Mucosa of rectum (tissue), 2 donors: ENCODE data around the gene NVL.
"Not testable (repeated sequence)": the region's sequence is repeated elsewhere in the genome, so short reads cannot be mapped to it uniquely, and the experiment has no call there.

Source experiments
- H3K27ac ChIP-seq, 2 donors: one replicate each; pipeline ENCODE4 v1.7.0; 2013; ENCODE audit warnings: inconsistent platforms in 2 of 2, low read depth in 2 of 2, low read length in 2 of 2
- H3K27me3 ChIP-seq, 2 donors: one replicate each; pipeline ENCODE4 v1.7.0; 2013; ENCODE audit warnings: low read length in 2 of 2; ENCODE audit not compliant: control insufficient read depth in 2 of 2, insufficient read depth in 2 of 2
- H3K36me3 ChIP-seq, 2 donors: one replicate each; pipeline ENCODE4 v1.7.0; 2013; ENCODE audit warnings: low read length in 2 of 2; ENCODE audit not compliant: control insufficient read depth in 2 of 2, insufficient read depth in 2 of 2
- H3K4me1 ChIP-seq, 2 donors: one replicate each; pipeline ENCODE4 v1.7.0; 2013; ENCODE audit warnings: low read length in 2 of 2, mild to moderate bottlenecking in 1 of 2; ENCODE audit not compliant: control insufficient read depth in 2 of 2, insufficient read depth in 2 of 2
- H3K4me3 ChIP-seq, 2 donors: one replicate each; pipeline ENCODE4 v1.7.0; 2013; ENCODE audit warnings: low read length in 2 of 2
- H3K9ac ChIP-seq, 2 donors: one replicate each; pipeline ENCODE4 v1.7.0; 2013; ENCODE audit warnings: low read length in 2 of 2, low read depth in 1 of 2, mild to moderate bottlenecking in 1 of 2
- H3K9me3 ChIP-seq, 2 donors: one replicate each; pipeline ENCODE4 v1.7.0; 2013; ENCODE audit warnings: low read length in 2 of 2; ENCODE audit not compliant: control insufficient read depth in 2 of 2
- donor health status: healthy.
- donor health status: Normal muscosa, but diverticular disease.

The NVL gene

GRCh38 chr1:224312025-224312424 lies 17.9 kb downstream of the NVL start:
- Histone ChIP-seq H3K9me3 (no peaks in the 10 kb centered on the region), H3K27ac (no peak overlapping the region), H3K27me3 (no peaks in the 10 kb centered on the region), H3K36me3 (peaks cover 20 to 40% of the 10 kb centered on the region in 2 donors), H3K4me1 (no peaks in the 10 kb centered on the region), H3K9ac (no peak overlapping the region), H3K4me3 (no peak overlapping the region)

GRCh38 chr1:224311503-224311902 lies 18.5 kb downstream of the NVL start:
- not testable (repeated sequence) for H3K9me3 ChIP-seq, H3K27me3 ChIP-seq
- peaks cover 23 to 44% of the 10 kb centered on the region in 2 donors for H3K36me3 ChIP-seq

DNA sequence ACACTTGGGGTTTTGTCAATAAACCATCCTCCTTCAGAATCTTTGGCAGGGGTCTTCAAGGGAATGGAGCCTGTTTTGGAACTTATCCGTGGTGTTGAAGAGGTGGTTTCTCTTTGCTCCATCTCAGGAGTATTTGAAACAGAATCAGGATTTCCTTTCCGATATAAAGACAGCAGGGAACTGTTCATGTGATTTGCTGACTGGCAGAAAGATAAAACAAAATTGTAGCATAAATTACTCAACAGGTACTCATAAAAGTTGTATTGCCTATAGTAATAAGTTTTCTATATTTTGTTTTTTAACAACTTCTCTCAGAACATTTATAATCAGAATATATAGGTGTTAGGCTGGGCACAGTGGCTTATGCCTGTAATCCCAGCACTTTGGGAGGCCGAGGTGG lies 21.9 kb downstream of the NVL start:
- Histone ChIP-seq H3K27ac (no peak overlapping the region), H3K27me3 (no peaks in the 10 kb centered on the region), H3K9me3 (no peaks in the 10 kb centered on the region), H3K4me1 (no peaks in the 10 kb centered on the region), H3K9ac (no peak overlapping the region), H3K36me3 (peaks cover 37 to 51% of the 10 kb centered on the region in 2 donors), H3K4me3 (no peak overlapping the region)

More at GRCh38 chr1:224311503-224311902, 18.5 kb downstream of the NVL start:
- not testable (repeated sequence) for H3K9ac ChIP-seq, H3K4me1 ChIP-seq, H3K4me3 ChIP-seq, H3K27ac ChIP-seq

- Histone ChIP-seq H3K27me3 (no peaks in the 10 kb centered on the region), H3K4me1 (no peaks in the 10 kb centered on the region), H3K4me3 (no peak overlapping the region), H3K36me3 (peaks cover 58 to 68% of the 10 kb centered on the region in 2 donors), H3K9me3 (no peaks in the 10 kb centered on the region), H3K27ac (no peak overlapping the region), H3K9ac (no peak overlapping the region)
These were observed 25.2 kb downstream of the NVL start for GRCh38 chr1:224304767-224305166.

- H3K9me3 ChIP-seq, result no peaks in the 10 kb centered on the region
- no peak overlapping the region for H3K4me3 ChIP-seq
- no peaks in the 10 kb centered on the region for H3K4me1 ChIP-seq
- peaks cover 56 to 67% of the 10 kb centered on the region in 2 donors for H3K36me3 ChIP-seq
- no peaks in the 10 kb centered on the region for H3K27me3 ChIP-seq
- H3K27ac ChIP-seq, result no peak overlapping the region
- H3K9ac ChIP-seq, result no peak overlapping the region
These were observed 27.0 kb downstream of the NVL start for GRCh38 chr1:224302947-224303346.

- Histone ChIP-seq H3K27me3 (no peaks in the 10 kb centered on the region), H3K4me1 (no peaks in the 10 kb centered on the region), H3K27ac (no peak overlapping the region), H3K36me3 (peaks cover 48 to 60% of the 10 kb centered on the region in 2 donors), H3K9ac (no peak overlapping the region), H3K9me3 (no peaks in the 10 kb centered on the region), H3K4me3 (no peak overlapping the region)
These were observed 28.6 kb downstream of the NVL start for GRCh38 chr1:224301391-224301790.

- H3K27ac ChIP-seq, result no peak overlapping the region
- H3K4me1 ChIP-seq, result no peaks in the 10 kb centered on the region
- H3K9me3 ChIP-seq, result no peaks in the 10 kb centered on the region
- H3K4me3 ChIP-seq, result no peak overlapping the region
- H3K36me3 ChIP-seq, result peaks cover 48 to 63% of the 10 kb centered on the region in 2 donors
- no peaks in the 10 kb centered on the region for H3K27me3 ChIP-seq
- no peak overlapping the region for H3K9ac ChIP-seq
These were observed 29.6 kb downstream of the NVL start for GRCh38 chr1:224300346-224300745.

GRCh38 chr1:224298346-224299330 lies 31.3 kb downstream of the NVL start:
- H3K9me3 ChIP-seq, result no peaks in the 10 kb centered on the region
- peak overlapping the region in 1 of 2 donors; percentile 48 for H3K27ac ChIP-seq
- no peaks in the 10 kb centered on the region for H3K27me3 ChIP-seq
- H3K9ac ChIP-seq, result no peak overlapping the region
- peaks cover 45 to 65% of the 10 kb centered on the region in 2 donors for H3K36me3 ChIP-seq
- H3K4me1 ChIP-seq, result no peaks in the 10 kb centered on the region
- H3K4me3 ChIP-seq, result no peak overlapping the region

- Histone ChIP-seq H3K4me1 (no peaks in the 10 kb centered on the region), H3K27me3 (no peaks in the 10 kb centered on the region), H3K4me3 (no peak overlapping the region), H3K27ac (no peak overlapping the region), H3K9ac (no peak overlapping the region), H3K9me3 (no peaks in the 10 kb centered on the region), H3K36me3 (peaks cover 33 to 47% of the 10 kb centered on the region in 2 donors)
These were observed 35.2 kb downstream of the NVL start for GRCh38 chr1:224294775-224295174.

GRCh38 chr1:224292419-224292818 lies 37.6 kb downstream of the NVL start:
- Histone ChIP-seq H3K36me3 (peaks cover 41 to 55% of the 10 kb centered on the region in 2 donors), H3K9me3 (no peaks in the 10 kb centered on the region), H3K27me3 (no peaks in the 10 kb centered on the region), H3K4me1 (no peaks in the 10 kb centered on the region), H3K9ac (no peak overlapping the region), H3K27ac (no peak overlapping the region), H3K4me3 (no peak overlapping the region)
